ENCODE results near the gene RPS6KA5.
A peak's percentile ranks its signal among the peaks of the same experiment; 100 is the strongest.
"Not testable (repeated sequence)": the region's sequence is repeated elsewhere in the genome, so short reads cannot be mapped to it uniquely, and the experiment has no call there.

The RPS6KA5 gene

GRCh38 chr14:91065266-91065665, 4.8 kb upstream of the RPS6KA5 start:
- no peak for DNase-seq (ENCODE audit: low read depth)

GRCh38 chr14:91063119-91063518, 2.7 kb upstream of the RPS6KA5 start:
- no peak for DNase-seq (ENCODE audit: low read depth)

- DNase-seq (ENCODE audit: low read depth): no peak
These were observed 2.2 kb upstream of the RPS6KA5 start for GRCh38 chr14:91062600-91062999.

GRCh38 chr14:91061056-91061887, 831 bp upstream of the RPS6KA5 start:
- no peak for DNase-seq (ENCODE audit: low read depth)

GRCh38 chr14:91059576-91060350, 678 bp downstream of the RPS6KA5 start:
- peak; percentile 55 for DNase-seq (ENCODE audit: low read depth)

- DNase-seq (ENCODE audit: low read depth): no peak
These were observed 2.3 kb downstream of the RPS6KA5 start for GRCh38 chr14:91058042-91058581.

- no peak for DNase-seq (ENCODE audit: low read depth)
These were observed 4.1 kb downstream of the RPS6KA5 start for GRCh38 chr14:91056361-91056760.

- DNase-seq (ENCODE audit: low read depth): no peak
These were observed 5.4 kb downstream of the RPS6KA5 start for GRCh38 chr14:91055016-91055415.

- DNase-seq (ENCODE audit: low read depth): no peak
These were observed 11.8 kb downstream of the RPS6KA5 start for GRCh38 chr14:91048676-91049075.

- DNase-seq (ENCODE audit: low read depth): no peak
These were observed 12.2 kb downstream of the RPS6KA5 start for GRCh38 chr14:91048265-91048664.

GRCh38 chr14:91047174-91047753, 13.2 kb downstream of the RPS6KA5 start:
- no peak for DNase-seq (ENCODE audit: low read depth)

- no peak for DNase-seq (ENCODE audit: low read depth)
These were observed 13.9 kb downstream of the RPS6KA5 start for GRCh38 chr14:91046488-91047072.

GRCh38 chr14:91041450-91041849, 19.0 kb downstream of the RPS6KA5 start:
- DNase-seq (ENCODE audit: low read depth): no peak

GRCh38 chr14:91040545-91040944, 19.9 kb downstream of the RPS6KA5 start:
- no peak for DNase-seq (ENCODE audit: low read depth)

- DNase-seq (ENCODE audit: low read depth): no peak
These were observed 22.0 kb downstream of the RPS6KA5 start for GRCh38 chr14:91038439-91038838.

- DNase-seq (ENCODE audit: low read depth): no peak
These were observed 23.5 kb downstream of the RPS6KA5 start for GRCh38 chr14:91036741-91037469.

GRCh38 chr14:91035855-91036254, 24.6 kb downstream of the RPS6KA5 start:
- DNase-seq (ENCODE audit: low read depth): no peak

- DNase-seq (ENCODE audit: low read depth): not testable (repeated sequence)
These were observed 26.1 kb downstream of the RPS6KA5 start for GRCh38 chr14:91034379-91034778.

- DNase-seq (ENCODE audit: low read depth): no peak
These were observed 28.2 kb downstream of the RPS6KA5 start for GRCh38 chr14:91032248-91032647.

GRCh38 chr14:91031666-91032065, 28.8 kb downstream of the RPS6KA5 start:
- DNase-seq (ENCODE audit: low read depth): no peak

- no peak for DNase-seq (ENCODE audit: low read depth)
These were observed 30.8 kb downstream of the RPS6KA5 start for GRCh38 chr14:91029456-91030217.

All from activated T-helper 1 cell treated with Interleukin-2 at 50 U/mL for 16 hours (primary cell).